Measurements from ENCODE around the gene SIPA1L3. TPM values are rescaled to one million over a fixed set of nuclear protein-coding genes. Genes with fewer than 3 reads are reported as not detected.

Gene SIPA1L3
- total and polyA plus RNA-seq, 10 of the 15 experiments (the other 5 are each of a cell fraction or from before 2014, with no cell fraction given), result 0.24 to 66.2 (median 19.1) TPM

DNA sequence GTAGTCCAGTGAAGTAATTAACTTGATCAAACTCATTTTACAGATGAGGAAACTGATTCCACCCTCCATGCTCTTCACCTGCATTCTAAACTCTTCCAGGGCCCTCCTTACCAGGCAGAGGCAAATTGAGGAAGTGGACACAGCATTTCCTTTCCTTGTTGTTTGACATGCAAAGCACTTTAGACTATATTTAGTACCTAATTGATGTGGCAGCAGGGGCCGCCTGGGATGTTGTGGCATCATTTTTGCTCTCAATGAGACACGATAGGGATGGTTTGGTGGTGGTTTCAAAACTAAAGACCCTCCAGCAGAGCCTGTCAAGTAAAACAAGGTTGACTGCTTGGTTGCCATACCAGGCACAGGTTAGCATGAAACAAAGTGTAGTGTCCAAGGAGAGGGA lies 7.9 kb downstream of the SIPA1L3 start (continued):
- TF ChIP-seq KLF5 (IDR thresholded peaks at IDR 0.05; ENCODE audit: partially characterized antibody) (no peak), NBN (IDR thresholded peaks at IDR 0.05) (peak; percentile 41), BRCA1 (IDR thresholded peaks at IDR 0.05; ENCODE audit: low read depth, low read length) (no peak), YBX1 (IDR thresholded peaks at IDR 0.05) (no peak), MTA2 (IDR thresholded peaks at IDR 0.05; ENCODE audit: low read depth) (peak; percentile 75), ZNF24 (IDR thresholded peaks at IDR 0.05) (peak; percentile 93), TCF12 (IDR thresholded peaks at IDR 0.05; ENCODE audit: low read depth, low read length) (0 out of 2 replicates have a peak, but pooled peaks have one; percentile 20), EZH2 (IDR thresholded peaks at IDR 0.05; ENCODE audit: borderline replicate concordance, control insufficient read depth, low read depth, low read length) (no peak), SREBF2 (IDR thresholded peaks at IDR 0.05; ENCODE audit: low read length) (no peak), TAF1 (IDR thresholded peaks at IDR 0.05; ENCODE audit: borderline replicate concordance, low read depth, low read length) (no peak; the same call in 1 of the 2 replicates), NFYA (IDR thresholded peaks at IDR 0.05; ENCODE audit: borderline replicate concordance, low read depth, low read length) (no peak), BHLHE40 (IDR thresholded peaks at IDR 0.05; ENCODE audit: borderline replicate concordance in 1 of 2, low read depth in 2 of 2, low read length in 1 of 2) (peak in 1 of 2 experiments; percentile 28; a peak in 1 of 4 replicates), FOXM1 (IDR thresholded peaks at IDR 0.05; ENCODE audit: low read depth, low read length) (peak; percentile 63; the same call in 1 of the 2 replicates), BCL11A (IDR thresholded peaks at IDR 0.05; ENCODE audit: low read depth, low read length) (peak; percentile 72; the same call in 1 of the 2 replicates), SRF (IDR thresholded peaks at IDR 0.05; ENCODE audit: low read depth in 2 of 2, low read length in 2 of 2) (no peak), RBBP5 (conservative IDR thresholded peaks at IDR 0.05) (no peak), ZZZ3 (IDR thresholded peaks at IDR 0.05; ENCODE audit: control insufficient read depth, insufficient read length, low read depth) (no peak)
- TF ChIP-seq, protein P1, sequence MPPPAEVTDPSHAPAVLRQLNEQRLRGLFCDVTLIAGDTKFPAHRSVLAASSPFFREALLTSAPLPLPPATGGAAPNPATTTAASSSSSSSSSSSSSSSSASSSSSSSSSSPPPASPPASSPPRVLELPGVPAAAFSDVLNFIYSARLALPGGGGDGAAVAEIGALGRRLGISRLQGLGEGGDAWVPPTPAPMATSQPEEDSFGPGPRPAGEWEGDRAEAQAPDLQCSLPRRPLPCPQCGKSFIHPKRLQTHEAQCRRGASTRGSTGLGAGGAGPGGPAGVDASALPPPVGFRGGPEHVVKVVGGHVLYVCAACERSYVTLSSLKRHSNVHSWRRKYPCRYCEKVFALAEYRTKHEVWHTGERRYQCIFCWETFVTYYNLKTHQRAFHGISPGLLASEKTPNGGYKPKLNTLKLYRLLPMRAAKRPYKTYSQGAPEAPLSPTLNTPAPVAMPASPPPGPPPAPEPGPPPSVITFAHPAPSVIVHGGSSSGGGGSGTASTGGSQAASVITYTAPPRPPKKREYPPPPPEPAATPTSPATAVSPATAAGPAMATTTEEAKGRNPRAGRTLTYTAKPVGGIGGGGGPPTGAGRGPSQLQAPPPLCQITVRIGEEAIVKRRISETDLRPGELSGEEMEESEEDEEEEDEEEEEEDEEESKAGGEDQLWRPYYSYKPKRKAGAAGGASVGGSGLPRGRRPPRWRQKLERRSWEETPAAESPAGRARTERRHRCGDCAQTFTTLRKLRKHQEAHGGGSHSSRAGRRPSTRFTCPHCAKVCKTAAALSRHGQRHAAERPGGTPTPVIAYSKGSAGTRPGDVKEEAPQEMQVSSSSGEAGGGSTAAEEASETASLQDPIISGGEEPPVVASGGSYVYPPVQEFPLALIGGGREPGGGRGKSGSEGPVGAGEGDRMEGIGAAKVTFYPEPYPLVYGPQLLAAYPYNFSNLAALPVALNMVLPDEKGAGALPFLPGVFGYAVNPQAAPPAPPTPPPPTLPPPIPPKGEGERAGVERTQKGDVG (CRISPR knock-in tag; IDR thresholded peaks at IDR 0.05), result no peak
- TF ChIP-seq, protein P2, sequence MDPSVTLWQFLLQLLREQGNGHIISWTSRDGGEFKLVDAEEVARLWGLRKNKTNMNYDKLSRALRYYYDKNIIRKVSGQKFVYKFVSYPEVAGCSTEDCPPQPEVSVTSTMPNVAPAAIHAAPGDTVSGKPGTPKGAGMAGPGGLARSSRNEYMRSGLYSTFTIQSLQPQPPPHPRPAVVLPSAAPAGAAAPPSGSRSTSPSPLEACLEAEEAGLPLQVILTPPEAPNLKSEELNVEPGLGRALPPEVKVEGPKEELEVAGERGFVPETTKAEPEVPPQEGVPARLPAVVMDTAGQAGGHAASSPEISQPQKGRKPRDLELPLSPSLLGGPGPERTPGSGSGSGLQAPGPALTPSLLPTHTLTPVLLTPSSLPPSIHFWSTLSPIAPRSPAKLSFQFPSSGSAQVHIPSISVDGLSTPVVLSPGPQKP (IDR thresholded peaks at IDR 0.05; ENCODE audit: low read depth, low read length), result no peak
- TF ChIP-seq, protein P3, sequence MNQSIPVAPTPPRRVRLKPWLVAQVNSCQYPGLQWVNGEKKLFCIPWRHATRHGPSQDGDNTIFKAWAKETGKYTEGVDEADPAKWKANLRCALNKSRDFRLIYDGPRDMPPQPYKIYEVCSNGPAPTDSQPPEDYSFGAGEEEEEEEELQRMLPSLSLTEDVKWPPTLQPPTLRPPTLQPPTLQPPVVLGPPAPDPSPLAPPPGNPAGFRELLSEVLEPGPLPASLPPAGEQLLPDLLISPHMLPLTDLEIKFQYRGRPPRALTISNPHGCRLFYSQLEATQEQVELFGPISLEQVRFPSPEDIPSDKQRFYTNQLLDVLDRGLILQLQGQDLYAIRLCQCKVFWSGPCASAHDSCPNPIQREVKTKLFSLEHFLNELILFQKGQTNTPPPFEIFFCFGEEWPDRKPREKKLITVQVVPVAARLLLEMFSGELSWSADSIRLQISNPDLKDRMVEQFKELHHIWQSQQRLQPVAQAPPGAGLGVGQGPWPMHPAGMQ (IDR thresholded peaks at IDR 0.05; ENCODE audit: borderline replicate concordance), result no peak

All from GM12878 (cell line).